HepG2 (cell line): ENCODE data around the gene ZNF134. TPM values are rescaled to one million over a fixed set of nuclear protein-coding genes. Genes with fewer than 3 reads are reported as not detected.
A peak's percentile ranks its signal among the peaks of the same experiment; 100 is the strongest.

Experiments
- HDAC2 ChIP-seq: sonication (generic); formaldehyde crosslinking; IDR thresholded peaks from 2 replicates; pipeline ENCODE4 v1.4.0; 2020; ENCODE audit warnings: missing genetic modification reagents
- MIXL1 ChIP-seq: IDR thresholded peaks from 2 replicates; pipeline ENCODE4 v1.6.1; 2016
- NFAT5 ChIP-seq: sonication (generic); formaldehyde crosslinking; IDR thresholded peaks from 2 replicates; pipeline ENCODE4 v1.4.0; 2020; ENCODE audit warnings: missing genetic modification reagents
- POLR2A ChIP-seq, 2 experiments: IDR thresholded peaks; 2 replicates each; pipeline ENCODE4 v1.6.1; 2011; ENCODE audit warnings: low read depth in 2 of 2, low read length in 2 of 2, mild to moderate bottlenecking in 1 of 2, moderate library complexity in 1 of 2; ENCODE audit not compliant: insufficient read depth in 1 of 2
- RARA ChIP-seq: IDR thresholded peaks from 2 replicates; pipeline ENCODE4 v1.6.1; 2016; ENCODE audit warnings: missing genetic modification reagents, missing compliant biosample characterization
- REL ChIP-seq: sonication (generic); formaldehyde crosslinking; conservative IDR thresholded peaks from 2 replicates; pipeline ENCODE4 v1.8.0; 2022; ENCODE audit warnings: mild to moderate bottlenecking, missing genetic modification reagents, moderate library complexity
- TARDBP ChIP-seq: sonication (generic); formaldehyde crosslinking; IDR thresholded peaks from 2 replicates; pipeline ENCODE4 v1.8.0; 2022; ENCODE audit warnings: mild to moderate bottlenecking, missing genetic modification reagents
- ZNF124 ChIP-seq: sonication (generic); formaldehyde crosslinking; IDR thresholded peaks from 2 replicates; pipeline ENCODE4 v1.4.0; 2020; ENCODE audit warnings: missing genetic modification reagents
- ZNF235 ChIP-seq: sonication (generic); formaldehyde crosslinking; IDR thresholded peaks from 2 replicates; pipeline ENCODE4 v1.8.1; 2023; ENCODE audit warnings: mild to moderate bottlenecking, missing genetic modification reagents, borderline replicate concordance
- ZNF326 ChIP-seq: sonication (generic); formaldehyde crosslinking; IDR thresholded peaks from 2 replicates; pipeline ENCODE4 v1.4.0; 2020; ENCODE audit warnings: missing genetic modification reagents, borderline replicate concordance
- ZNF580 ChIP-seq: IDR thresholded peaks from 2 replicates; pipeline ENCODE4 v1.6.1; 2016; ENCODE audit warnings: low read depth, borderline replicate concordance
- ZNF605 ChIP-seq: sonication (generic); formaldehyde crosslinking; IDR thresholded peaks from 2 replicates; pipeline ENCODE4 v1.8.0; 2022; ENCODE audit warnings: mild to moderate bottlenecking, missing genetic modification reagents
- polyA plus RNA-seq, 8 experiments: library from polyadenylated mRNA; depleted of rRNA in 3 of 8; stranded (reverse) in 7 of 8; unstranded in 1 of 8; fragments of >200 nt; fragmentation: Illumina TruSeq in 4 of 8; extraction: Trizol in 4 of 8; gene quantifications; 2 replicates each; pipeline versions ENCODE4 v1.2.1 to v1.2.3, GENCODE V29; 2011 to 2016; ENCODE audit warnings: low read depth in 4 of 8, missing spikeins in 1 of 8, mixed read lengths in 1 of 8; ENCODE audit not compliant: insufficient read depth in 1 of 8
- total RNA-seq, 5 experiments: library from RNA; depleted of rRNA; stranded (reverse); fragments of >200 nt; fragmentation: Illumina TruSeq; extraction: Trizol; gene quantifications; 2 replicates each; pipeline ENCODE4 v1.2.3, GENCODE V29; 2016; ENCODE audit warnings: low read depth in 1 of 5
- TF ChIP-seq, protein P1 (sequence below): sonication (generic); formaldehyde crosslinking; IDR thresholded peaks from 2 replicates; pipeline ENCODE4 v1.5.1; 2020; ENCODE audit warnings: mild to moderate bottlenecking, missing genetic modification reagents, moderate library complexity
- TF ChIP-seq, protein P2 (sequence below): sonication (generic); formaldehyde crosslinking; IDR thresholded peaks from 2 replicates; pipeline ENCODE4 v1.4.0; 2020; ENCODE audit warnings: missing genetic modification reagents, borderline replicate concordance

The ZNF134 gene
- total and polyA plus RNA-seq, 2 of the 13 experiments (the other 11 are each of a cell fraction or from before 2014, with no cell fraction given), result 6.8 to 17.1 TPM

DNA sequence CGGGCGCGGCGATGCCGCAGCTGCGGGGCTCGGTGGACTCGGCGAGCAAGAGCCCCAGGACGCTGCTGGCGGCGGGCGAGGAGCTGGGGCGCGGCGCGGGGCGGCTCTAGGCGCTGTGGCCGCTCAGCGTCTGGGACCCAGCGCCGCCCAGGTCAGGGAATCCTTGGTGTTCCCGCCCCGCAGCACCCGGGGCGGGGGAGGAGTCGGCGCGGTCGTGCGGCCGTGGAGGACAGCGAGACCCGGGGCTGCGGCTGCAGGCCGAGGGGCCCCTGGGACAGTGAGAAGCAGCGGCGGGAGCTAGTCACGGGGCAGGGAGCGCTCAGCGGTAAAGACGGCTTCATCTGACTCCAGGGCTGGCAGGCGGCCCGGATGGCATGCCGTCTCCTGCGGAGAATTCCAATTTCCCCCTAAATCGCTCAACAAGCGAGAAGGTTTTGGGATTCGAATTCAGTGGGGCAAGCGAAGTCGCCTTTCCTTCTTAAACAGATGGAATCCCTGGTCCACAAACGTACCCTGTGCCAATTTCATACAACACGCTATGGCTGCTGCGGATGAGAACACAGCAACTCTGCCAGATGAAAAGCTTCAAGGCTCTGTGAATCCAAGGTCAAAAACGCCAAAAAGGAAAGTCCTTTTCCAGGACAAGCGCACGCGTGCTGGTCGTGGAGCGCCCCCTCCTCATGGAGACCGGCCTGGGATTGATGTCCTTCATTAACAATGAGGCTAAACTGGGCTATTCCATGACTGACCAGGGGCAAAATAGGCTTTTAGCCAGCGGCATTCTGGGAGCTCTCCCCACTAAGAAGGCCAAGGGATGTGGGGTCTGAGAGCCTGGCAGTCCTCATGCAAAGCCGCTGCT lies 50.5 kb downstream of the ZNF134 start (continued):
- TF ChIP-seq, protein P1, sequence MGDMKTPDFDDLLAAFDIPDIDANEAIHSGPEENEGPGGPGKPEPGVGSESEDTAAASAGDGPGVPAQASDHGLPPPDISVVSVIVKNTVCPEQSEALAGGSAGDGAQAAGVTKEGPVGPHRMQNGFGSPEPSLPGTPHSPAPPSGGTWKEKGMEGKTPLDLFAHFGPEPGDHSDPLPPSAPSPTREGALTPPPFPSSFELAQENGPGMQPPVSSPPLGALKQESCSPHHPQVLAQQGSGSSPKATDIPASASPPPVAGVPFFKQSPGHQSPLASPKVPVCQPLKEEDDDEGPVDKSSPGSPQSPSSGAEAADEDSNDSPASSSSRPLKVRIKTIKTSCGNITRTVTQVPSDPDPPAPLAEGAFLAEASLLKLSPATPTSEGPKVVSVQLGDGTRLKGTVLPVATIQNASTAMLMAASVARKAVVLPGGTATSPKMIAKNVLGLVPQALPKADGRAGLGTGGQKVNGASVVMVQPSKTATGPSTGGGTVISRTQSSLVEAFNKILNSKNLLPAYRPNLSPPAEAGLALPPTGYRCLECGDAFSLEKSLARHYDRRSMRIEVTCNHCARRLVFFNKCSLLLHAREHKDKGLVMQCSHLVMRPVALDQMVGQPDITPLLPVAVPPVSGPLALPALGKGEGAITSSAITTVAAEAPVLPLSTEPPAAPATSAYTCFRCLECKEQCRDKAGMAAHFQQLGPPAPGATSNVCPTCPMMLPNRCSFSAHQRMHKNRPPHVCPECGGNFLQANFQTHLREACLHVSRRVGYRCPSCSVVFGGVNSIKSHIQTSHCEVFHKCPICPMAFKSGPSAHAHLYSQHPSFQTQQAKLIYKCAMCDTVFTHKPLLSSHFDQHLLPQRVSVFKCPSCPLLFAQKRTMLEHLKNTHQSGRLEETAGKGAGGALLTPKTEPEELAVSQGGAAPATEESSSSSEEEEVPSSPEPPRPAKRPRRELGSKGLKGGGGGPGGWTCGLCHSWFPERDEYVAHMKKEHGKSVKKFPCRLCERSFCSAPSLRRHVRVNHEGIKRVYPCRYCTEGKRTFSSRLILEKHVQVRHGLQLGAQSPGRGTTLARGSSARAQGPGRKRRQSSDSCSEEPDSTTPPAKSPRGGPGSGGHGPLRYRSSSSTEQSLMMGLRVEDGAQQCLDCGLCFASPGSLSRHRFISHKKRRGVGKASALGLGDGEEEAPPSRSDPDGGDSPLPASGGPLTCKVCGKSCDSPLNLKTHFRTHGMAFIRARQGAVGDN (CRISPR knock-in tag), result peak; percentile 88
- no peak for TF ChIP-seq ZNF235
- peak; percentile 48; the same call in 1 of the 2 replicates for TF ChIP-seq RARA (CRISPR knock-in tag)
- TF ChIP-seq ZNF326 (CRISPR knock-in tag), result no peak
- peak in 1 of 2 experiments; percentile 60; a peak in 1 of 4 replicates for TF ChIP-seq POLR2A (IDR thresholded peaks at IDR 0.05; ENCODE audit: insufficient read depth in 1 of 2, low read depth in 2 of 2, low read length in 2 of 2)
- TF ChIP-seq ZNF124 (CRISPR knock-in tag), result 0 out of 2 replicates have a peak, but pooled peaks have one; percentile 48
- TF ChIP-seq, protein P2, sequence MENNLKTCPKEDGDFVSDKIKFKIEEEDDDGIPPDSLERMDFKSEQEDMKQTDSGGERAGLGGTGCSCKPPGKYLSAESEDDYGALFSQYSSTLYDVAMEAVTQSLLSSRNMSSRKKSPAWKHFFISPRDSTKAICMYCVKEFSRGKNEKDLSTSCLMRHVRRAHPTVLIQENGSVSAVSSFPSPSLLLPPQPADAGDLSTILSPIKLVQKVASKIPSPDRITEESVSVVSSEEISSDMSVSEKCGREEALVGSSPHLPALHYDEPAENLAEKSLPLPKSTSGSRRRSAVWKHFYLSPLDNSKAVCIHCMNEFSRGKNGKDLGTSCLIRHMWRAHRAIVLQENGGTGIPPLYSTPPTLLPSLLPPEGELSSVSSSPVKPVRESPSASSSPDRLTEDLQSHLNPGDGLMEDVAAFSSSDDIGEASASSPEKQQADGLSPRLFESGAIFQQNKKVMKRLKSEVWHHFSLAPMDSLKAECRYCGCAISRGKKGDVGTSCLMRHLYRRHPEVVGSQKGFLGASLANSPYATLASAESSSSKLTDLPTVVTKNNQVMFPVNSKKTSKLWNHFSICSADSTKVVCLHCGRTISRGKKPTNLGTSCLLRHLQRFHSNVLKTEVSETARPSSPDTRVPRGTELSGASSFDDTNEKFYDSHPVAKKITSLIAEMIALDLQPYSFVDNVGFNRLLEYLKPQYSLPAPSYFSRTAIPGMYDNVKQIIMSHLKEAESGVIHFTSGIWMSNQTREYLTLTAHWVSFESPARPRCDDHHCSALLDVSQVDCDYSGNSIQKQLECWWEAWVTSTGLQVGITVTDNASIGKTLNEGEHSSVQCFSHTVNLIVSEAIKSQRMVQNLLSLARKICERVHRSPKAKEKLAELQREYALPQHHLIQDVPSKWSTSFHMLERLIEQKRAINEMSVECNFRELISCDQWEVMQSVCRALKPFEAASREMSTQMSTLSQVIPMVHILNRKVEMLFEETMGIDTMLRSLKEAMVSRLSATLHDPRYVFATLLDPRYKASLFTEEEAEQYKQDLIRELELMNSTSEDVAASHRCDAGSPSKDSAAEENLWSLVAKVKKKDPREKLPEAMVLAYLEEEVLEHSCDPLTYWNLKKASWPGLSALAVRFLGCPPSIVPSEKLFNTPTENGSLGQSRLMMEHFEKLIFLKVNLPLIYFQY, result 0 out of 2 replicates have a peak, but pooled peaks have one; percentile 39
- 0 out of 2 replicates have a peak, but pooled peaks have one; percentile 26 for TF ChIP-seq MIXL1 (CRISPR knock-in tag)
- TF ChIP-seq TARDBP (CRISPR knock-in tag), result no peak; the same call in 1 of the 2 replicates
- 0 out of 2 replicates have a peak, but pooled peaks have one; percentile 19 for TF ChIP-seq HDAC2
- peak; percentile 84; the same call in 1 of the 2 replicates for TF ChIP-seq NFAT5 (CRISPR knock-in tag)
- TF ChIP-seq ZNF580, result peak; percentile 43; the same call in 1 of the 2 replicates
- peak; percentile 48; the same call in 1 of the 2 replicates for TF ChIP-seq ZNF605 (CRISPR knock-in tag)
- TF ChIP-seq REL (CRISPR knock-in tag), result no peak
